ENCODE results near the gene EML6.

- TF ChIP-seq CHD2 (IDR thresholded peaks at IDR 0.05; ENCODE audit: low read length, partially characterized antibody) (no peak), JUND (IDR thresholded peaks at IDR 0.05) (no peak), CTCF (IDR thresholded peaks at IDR 0.05) (no peak), GABPA (IDR thresholded peaks at IDR 0.05; ENCODE audit: low read depth) (no peak), RAD21 (IDR thresholded peaks at IDR 0.05; ENCODE audit: low read length) (no peak), MEF2A (IDR thresholded peaks at IDR 0.05; ENCODE audit: borderline replicate concordance, low read depth) (no peak), TCF12 (IDR thresholded peaks at IDR 0.05) (no peak), EP300 (IDR thresholded peaks at IDR 0.05; ENCODE audit: borderline replicate concordance in 1 of 2, low read depth in 1 of 2, low read length in 1 of 2) (no peak), GATA2 (CRISPR knock-in tag; IDR thresholded peaks at IDR 0.05) (no peak), REST (IDR thresholded peaks at IDR 0.05; ENCODE audit: low read depth, low read length) (no peak), TAF1 (IDR thresholded peaks at IDR 0.05; ENCODE audit: borderline replicate concordance, low read depth, low read length) (no peak)
Measured at GRCh38 chr2:54901224-54901986, 177.9 kb downstream of the EML6 start.

All from SK-N-SH (cell line).